ENCODE measurements around the gene RAMACL.
A peak's percentile ranks its signal among the peaks of the same experiment; 100 is the strongest.
"Not testable (repeated sequence)": the region's sequence is repeated elsewhere in the genome, so short reads cannot be mapped to it uniquely, and the experiment has no call there.

The RAMACL gene

DNA sequence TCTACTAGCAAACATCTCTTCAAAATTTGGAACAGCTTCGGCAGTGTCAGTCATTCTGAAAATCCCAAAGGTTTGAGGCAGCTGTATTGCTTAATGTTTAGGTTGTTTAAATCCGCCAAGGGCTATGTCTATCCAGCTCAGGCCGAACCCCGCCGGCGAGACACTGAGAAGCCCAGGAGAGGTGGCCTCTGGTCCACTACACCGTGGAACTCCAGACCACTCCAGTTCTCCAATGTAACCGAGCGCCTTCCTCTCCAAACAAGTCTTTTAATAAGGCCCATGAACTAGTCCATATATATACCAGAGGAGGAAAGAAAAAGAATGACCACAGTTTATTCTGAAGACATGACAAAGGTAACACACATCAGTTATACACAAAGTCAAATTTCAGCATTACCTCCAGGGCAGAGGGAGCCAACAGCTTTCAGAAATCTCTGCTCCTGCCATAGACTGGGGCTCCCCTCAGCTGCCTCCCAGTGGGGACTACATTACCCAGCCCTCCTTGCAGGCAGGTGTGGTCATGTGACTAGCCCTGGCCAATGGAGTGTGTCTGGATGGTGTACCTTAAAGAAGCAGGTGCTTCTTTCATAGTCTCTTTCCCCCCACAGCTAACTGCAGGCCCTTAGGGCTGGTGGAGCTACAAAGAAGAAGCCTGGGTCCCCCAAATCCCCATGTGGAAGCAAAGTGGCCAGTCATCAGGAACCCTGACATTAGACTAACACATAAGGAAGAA lies at the start of gene RAMACL:
TSS of gene RAMACL (minus strand) at position 255 of the 733 bp plus-strand sequence. CDS start at position 54, 201 bp downstream.
- no peak for DNase-seq (ENCODE audit: low read depth, low spot score)

GRCh38 chr6:166635013-166635970 lies 48.8 kb upstream of the RAMACL start:
- no peak for DNase-seq (ENCODE audit: low read depth, low spot score)

- not testable (repeated sequence) for DNase-seq (ENCODE audit: low read depth, low spot score)
These were observed 48.1 kb upstream of the RAMACL start for GRCh38 chr6:166634581-166634980.

DNA sequence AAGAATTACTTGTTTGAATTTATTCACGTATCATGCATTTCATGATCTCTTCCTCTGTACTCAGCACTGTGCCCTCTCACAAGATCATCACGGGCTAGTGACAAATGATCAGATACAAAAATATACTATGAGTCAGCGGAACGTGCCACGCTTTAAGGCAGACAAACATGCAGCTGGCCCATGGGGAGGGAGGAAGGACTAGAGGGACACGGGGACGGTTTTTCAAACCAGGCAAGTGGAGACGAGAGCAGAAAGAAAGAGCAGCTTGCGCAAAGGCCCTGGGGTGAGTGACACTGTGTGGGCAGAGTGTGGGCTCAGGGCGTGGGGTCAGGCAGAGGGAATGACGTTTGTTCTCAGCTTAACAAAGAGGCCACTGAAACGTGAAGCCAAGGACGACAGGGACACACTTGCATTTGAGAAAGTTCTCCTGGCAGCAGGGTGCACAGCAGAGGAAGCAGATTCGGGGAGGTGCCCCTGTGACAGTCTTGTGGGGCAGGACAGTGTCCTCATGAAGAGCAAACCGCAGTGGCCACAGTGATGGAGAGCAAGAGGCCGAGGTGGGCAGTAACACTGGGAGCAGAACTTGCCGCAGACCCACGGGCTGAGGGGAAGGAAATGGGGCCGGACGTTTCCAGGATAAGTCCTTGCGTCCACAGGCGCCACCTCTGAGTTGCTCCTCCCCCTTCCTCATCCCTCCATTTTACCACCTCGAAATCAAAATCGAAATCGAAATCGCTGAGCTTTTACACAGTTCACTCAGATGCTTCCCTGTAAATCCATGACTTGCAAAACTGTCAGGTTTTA lies 47.5 kb upstream of the RAMACL start:
- no peak for DNase-seq (ENCODE audit: low read depth, low spot score)

GRCh38 chr6:166632731-166633130 lies 46.3 kb upstream of the RAMACL start:
- DNase-seq (ENCODE audit: low read depth, low spot score), result no peak

GRCh38 chr6:166630462-166630861 lies 44.0 kb upstream of the RAMACL start:
- no peak for DNase-seq (ENCODE audit: low read depth, low spot score)

GRCh38 chr6:166629628-166630027 lies 43.1 kb upstream of the RAMACL start:
- no peak for DNase-seq (ENCODE audit: low read depth, low spot score)

GRCh38 chr6:166627875-166628801 lies 41.7 kb upstream of the RAMACL start:
- DNase-seq (ENCODE audit: low read depth, low spot score), result peak; percentile 18

- peak; percentile 99 for DNase-seq (ENCODE audit: low read depth, low spot score)
These were observed 40.8 kb upstream of the RAMACL start, which contains the start of gene RPS6KA2 for GRCh38 chr6:166627033-166627874. Gene RPS6KA2 (minus strand): TSS chr6:166627251. CDS start chr6:166627019, 232 bp downstream.

GRCh38 chr6:166626177-166627032 lies 39.9 kb upstream of the RAMACL start:
- no peak for DNase-seq (ENCODE audit: low read depth, low spot score)

DNA sequence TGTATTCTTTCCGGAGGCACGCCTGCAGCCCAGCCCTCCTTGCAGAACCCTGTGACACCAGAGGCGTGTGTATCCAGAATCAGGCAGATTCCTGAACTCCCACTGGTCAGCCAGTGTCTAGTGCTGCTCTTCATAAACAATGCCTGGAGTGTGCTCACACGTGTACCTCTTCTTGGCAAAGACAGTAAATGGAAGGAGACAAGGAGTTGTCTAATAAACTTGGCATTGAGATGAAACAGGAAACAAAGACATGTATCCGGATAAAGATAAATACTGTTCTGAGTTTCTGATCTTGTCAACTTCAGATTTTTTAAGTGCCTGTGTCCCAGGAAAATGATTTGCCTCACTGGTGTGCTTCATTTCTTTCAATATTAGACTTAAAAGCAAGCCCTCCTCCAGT lies 38.9 kb upstream of the RAMACL start:
- DNase-seq (ENCODE audit: low read depth, low spot score), result no peak

- DNase-seq (ENCODE audit: low read depth, low spot score), result no peak
These were observed 37.8 kb upstream of the RAMACL start for GRCh38 chr6:166624275-166624674.

GRCh38 chr6:166623318-166623717 lies 36.8 kb upstream of the RAMACL start:
- no peak for DNase-seq (ENCODE audit: low read depth, low spot score)

DNA sequence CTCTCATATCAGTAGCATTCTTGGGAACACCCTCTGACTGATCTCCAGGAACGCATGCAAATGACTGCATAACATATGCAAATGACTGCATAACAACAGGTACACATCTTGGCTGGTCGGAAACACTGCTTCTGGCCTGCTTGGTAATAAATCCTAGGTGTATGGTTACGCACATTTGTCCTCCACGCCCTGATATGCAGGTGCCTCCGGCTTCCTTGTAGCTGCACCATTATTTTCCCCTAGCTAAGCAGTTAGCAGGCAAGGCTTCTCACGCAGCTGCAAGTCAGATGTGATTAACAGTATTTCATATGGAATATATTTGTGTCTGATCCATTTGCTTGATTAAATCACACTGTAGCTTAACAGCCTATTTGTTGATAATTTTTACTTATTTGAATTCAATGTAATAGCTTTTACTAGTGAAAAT lies 34.6 kb upstream of the RAMACL start:
- DNase-seq (ENCODE audit: low read depth, low spot score), result no peak

DNA sequence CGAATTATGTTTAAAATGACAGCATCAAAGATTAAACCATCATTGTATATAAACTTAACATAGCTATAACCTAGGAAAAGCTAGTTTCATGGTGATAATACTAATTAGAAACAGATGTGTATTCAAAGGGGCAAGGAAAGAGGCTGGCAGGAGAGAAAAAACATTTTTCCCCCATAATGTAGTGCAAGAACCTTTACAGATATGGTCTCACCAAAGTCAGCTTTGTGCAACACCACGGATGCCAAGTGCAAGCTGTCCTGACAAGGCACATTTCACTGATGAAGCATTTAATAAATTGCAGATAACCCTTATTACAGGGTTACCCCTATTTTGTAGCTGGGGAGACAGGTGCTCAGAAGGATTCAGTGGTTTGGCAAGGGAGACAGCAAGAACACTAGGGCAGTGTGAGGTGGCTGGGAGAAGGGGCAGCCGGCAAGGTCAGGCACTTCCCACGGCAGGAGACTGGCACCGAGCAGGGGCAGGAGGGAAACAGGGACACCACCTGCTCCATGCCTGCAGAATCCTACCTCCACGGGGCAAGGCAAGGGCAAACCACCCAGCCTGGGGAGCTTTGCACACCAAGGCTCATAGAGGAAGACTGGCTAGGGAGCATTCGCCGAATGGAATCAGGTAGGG lies 34.1 kb upstream of the RAMACL start:
- DNase-seq (ENCODE audit: low read depth, low spot score), result no peak

GRCh38 chr6:166619912-166620311 lies 33.4 kb upstream of the RAMACL start:
- no peak for DNase-seq (ENCODE audit: low read depth, low spot score)

GRCh38 chr6:166618866-166619761 lies 32.6 kb upstream of the RAMACL start:
- DNase-seq (ENCODE audit: low read depth, low spot score), result no peak

Measured in activated CD4-positive, CD25-positive, alpha-beta regulatory T cell treated with anti-CD3 and anti-CD28 coated beads, Interleukin-2, amount 50 U/mL, for 16 hours (primary cell).